ENCODE results near the gene RYR1.

- TF ChIP-seq, protein P1, sequence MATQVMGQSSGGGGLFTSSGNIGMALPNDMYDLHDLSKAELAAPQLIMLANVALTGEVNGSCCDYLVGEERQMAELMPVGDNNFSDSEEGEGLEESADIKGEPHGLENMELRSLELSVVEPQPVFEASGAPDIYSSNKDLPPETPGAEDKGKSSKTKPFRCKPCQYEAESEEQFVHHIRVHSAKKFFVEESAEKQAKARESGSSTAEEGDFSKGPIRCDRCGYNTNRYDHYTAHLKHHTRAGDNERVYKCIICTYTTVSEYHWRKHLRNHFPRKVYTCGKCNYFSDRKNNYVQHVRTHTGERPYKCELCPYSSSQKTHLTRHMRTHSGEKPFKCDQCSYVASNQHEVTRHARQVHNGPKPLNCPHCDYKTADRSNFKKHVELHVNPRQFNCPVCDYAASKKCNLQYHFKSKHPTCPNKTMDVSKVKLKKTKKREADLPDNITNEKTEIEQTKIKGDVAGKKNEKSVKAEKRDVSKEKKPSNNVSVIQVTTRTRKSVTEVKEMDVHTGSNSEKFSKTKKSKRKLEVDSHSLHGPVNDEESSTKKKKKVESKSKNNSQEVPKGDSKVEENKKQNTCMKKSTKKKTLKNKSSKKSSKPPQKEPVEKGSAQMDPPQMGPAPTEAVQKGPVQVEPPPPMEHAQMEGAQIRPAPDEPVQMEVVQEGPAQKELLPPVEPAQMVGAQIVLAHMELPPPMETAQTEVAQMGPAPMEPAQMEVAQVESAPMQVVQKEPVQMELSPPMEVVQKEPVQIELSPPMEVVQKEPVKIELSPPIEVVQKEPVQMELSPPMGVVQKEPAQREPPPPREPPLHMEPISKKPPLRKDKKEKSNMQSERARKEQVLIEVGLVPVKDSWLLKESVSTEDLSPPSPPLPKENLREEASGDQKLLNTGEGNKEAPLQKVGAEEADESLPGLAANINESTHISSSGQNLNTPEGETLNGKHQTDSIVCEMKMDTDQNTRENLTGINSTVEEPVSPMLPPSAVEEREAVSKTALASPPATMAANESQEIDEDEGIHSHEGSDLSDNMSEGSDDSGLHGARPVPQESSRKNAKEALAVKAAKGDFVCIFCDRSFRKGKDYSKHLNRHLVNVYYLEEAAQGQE (IDR thresholded peaks at IDR 0.05; ENCODE audit: insufficient read depth in 1 of 2, low read depth in 2 of 2, low read length in 1 of 2): no peak
- TF ChIP-seq, protein P2, sequence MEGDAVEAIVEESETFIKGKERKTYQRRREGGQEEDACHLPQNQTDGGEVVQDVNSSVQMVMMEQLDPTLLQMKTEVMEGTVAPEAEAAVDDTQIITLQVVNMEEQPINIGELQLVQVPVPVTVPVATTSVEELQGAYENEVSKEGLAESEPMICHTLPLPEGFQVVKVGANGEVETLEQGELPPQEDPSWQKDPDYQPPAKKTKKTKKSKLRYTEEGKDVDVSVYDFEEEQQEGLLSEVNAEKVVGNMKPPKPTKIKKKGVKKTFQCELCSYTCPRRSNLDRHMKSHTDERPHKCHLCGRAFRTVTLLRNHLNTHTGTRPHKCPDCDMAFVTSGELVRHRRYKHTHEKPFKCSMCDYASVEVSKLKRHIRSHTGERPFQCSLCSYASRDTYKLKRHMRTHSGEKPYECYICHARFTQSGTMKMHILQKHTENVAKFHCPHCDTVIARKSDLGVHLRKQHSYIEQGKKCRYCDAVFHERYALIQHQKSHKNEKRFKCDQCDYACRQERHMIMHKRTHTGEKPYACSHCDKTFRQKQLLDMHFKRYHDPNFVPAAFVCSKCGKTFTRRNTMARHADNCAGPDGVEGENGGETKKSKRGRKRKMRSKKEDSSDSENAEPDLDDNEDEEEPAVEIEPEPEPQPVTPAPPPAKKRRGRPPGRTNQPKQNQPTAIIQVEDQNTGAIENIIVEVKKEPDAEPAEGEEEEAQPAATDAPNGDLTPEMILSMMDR (IDR thresholded peaks at IDR 0.05): peak; percentile 92; the same call in 1 of the 2 replicates
- TF ChIP-seq TCF7L2 (IDR thresholded peaks at IDR 0.05; ENCODE audit: low read depth, low read length): no peak
- TF ChIP-seq POLR2AphosphoS5 (IDR thresholded peaks at IDR 0.05; ENCODE audit: low read depth, low read length): peak; percentile 34
- no peak for TF ChIP-seq SIN3A (IDR thresholded peaks at IDR 0.05; ENCODE audit: borderline replicate concordance, insufficient read depth, low read depth, low read length)
These were observed 49.1 kb upstream of the RYR1 start for GRCh38 chr19:38384209-38385027.
